ENCODE data around the gene HPGD.

HPGD gene

GRCh38 chr4:174467107-174467506 is 55.2 kb downstream of the HPGD start:
- no peak for DNase-seq

- no peak for DNase-seq
These were observed 57.3 kb downstream of the HPGD start for GRCh38 chr4:174464949-174465348.

- DNase-seq, result no peak
These were observed 60.7 kb downstream of the HPGD start for GRCh38 chr4:174461466-174462106.

GRCh38 chr4:174460684-174461083 is 61.6 kb downstream of the HPGD start:
- no peak for DNase-seq

GRCh38 chr4:174457468-174457867 is 64.8 kb downstream of the HPGD start:
- DNase-seq, result no peak

GRCh38 chr4:174454815-174455473 is 67.3 kb downstream of the HPGD start:
- DNase-seq, result no peak

- no peak for DNase-seq
These were observed 70.5 kb downstream of the HPGD start for GRCh38 chr4:174451718-174452296.

GRCh38 chr4:174450786-174451125 is 71.5 kb downstream of the HPGD start:
- no peak for DNase-seq

DNA sequence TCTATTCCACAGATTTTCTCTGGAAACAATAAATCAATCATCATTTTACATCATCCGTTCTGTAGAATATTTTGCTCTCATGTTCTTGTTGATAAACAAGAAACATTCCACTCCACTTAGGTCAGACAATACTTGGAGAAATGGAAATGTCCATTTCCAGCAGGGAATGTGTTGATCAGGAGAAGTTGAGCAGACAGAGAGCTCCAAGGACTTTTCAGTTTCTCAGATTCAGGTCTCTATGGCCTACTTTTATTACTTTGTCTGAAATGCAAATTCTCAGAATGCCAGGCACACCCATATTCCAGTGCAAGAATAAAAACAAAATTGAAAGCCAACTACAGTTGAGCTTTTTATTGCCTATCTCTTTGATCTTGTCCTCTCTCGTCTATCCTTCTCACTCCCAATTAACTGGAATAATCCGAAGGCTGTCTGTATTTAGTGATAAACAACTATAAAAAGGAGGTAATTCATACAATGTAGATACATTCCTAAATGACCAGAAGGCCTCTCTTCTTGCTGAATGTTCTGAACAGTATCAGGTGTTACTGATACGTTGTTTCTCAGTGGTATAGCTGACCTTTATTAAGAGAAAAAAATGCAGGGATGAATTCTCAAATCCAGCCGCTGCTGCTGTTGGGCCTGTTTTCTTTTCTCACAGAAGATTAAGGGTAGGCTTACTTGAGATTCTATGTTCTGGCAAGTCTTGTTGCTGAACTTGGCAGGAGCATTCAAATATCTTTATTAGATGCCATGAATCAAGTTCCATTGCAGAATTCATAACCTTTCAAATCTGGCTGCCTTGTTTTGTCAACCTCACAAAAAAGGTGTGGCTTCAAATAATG is 72.1 kb downstream of the HPGD start:
- no peak for DNase-seq

GRCh38 chr4:174449152-174449551 is 73.1 kb downstream of the HPGD start:
- DNase-seq, result no peak

- DNase-seq, result no peak
These were observed 77.9 kb downstream of the HPGD start for GRCh38 chr4:174444390-174444789.

Measured in NCI-H524 (cell line).